PC-9 (cell line): ENCODE data around the gene ABCB10. TPM values are rescaled to one million over a fixed set of nuclear protein-coding genes. Genes with fewer than 3 reads are reported as not detected.
A peak's percentile ranks its signal among the peaks of the same experiment; 100 is the strongest.

Experiments
- BruUV-seq: library from RNA; stranded (reverse); fragments of 400-500 nt; replicated peaks from 2 replicates; lab custom pipeline; 2021; lab: Mats Ljungman, UMichigan
- CTCF ChIA-PET: fragments of 300-600 bp; sonication (Branson Sonifier 250); formaldehyde crosslinking; loops from one replicate; lab custom pipeline; 2022; ENCODE audit warnings: antibody characterized with exemption; lab: Charles Lee
- POLR2A ChIA-PET: fragments of 300-600 bp; sonication (Branson Sonifier 250); formaldehyde crosslinking; loops from one replicate; lab custom pipeline; 2022; ENCODE audit warnings: antibody characterized with exemption; ENCODE audit not compliant: unreplicated experiment; lab: Charles Lee
- DNase-seq, 2 experiments: peaks; one replicate each; pipeline versions ENCODE4 v3.0.0 to v3.0.0-alpha.2; 2015 to 2022; ENCODE audit warnings: mixed read lengths in 1 of 2
- H2AFZ ChIP-seq: fragments of 200-600 bp; sonication (generic); 2 replicates; pipeline ENCODE4 v1.8.1; 2017; ENCODE audit warnings: antibody characterized with exemption
- H3F3A ChIP-seq: fragments of 200-600 bp; sonication (generic); 2 replicates; pipeline ENCODE4 v1.8.1; 2017; ENCODE audit warnings: antibody characterized with exemption, mild to moderate bottlenecking, low read depth; ENCODE audit not compliant: insufficient read depth
- H3K27ac ChIP-seq: fragments of 200-600 bp; sonication (generic); 2 replicates; pipeline ENCODE4 v1.6.1; 2016; ENCODE audit warnings: mixed run types
- H3K27me3 ChIP-seq: fragments of 200-600 bp; sonication (generic); 2 replicates; pipeline ENCODE4 v1.6.1; 2016; ENCODE audit warnings: low read depth, mixed run types; ENCODE audit not compliant: insufficient read depth
- H3K36me3 ChIP-seq: fragments of 200-600 bp; sonication (generic); 2 replicates; pipeline ENCODE4 v1.6.1; 2016; ENCODE audit warnings: low read depth, mixed run types
- H3K4me1 ChIP-seq: fragments of 200-600 bp; sonication (generic); replicated peaks from 2 replicates; pipeline ENCODE4 v1.6.1; 2016; ENCODE audit warnings: mixed run types; ENCODE audit not compliant: insufficient read depth
- H3K4me2 ChIP-seq: fragments of 200-600 bp; sonication (generic); 2 replicates; pipeline ENCODE4 v1.6.1; 2017; ENCODE audit warnings: mixed run types
- H3K4me3 ChIP-seq: fragments of 200-600 bp; sonication (generic); 2 replicates; pipeline ENCODE4 v1.6.1; 2016; ENCODE audit warnings: mixed run types
- H3K79me2 ChIP-seq: fragments of 200-600 bp; sonication (generic); 2 replicates; pipeline ENCODE4 v1.6.1; 2017; ENCODE audit warnings: low read depth, mixed run types
- H3K9me2 ChIP-seq: fragments of 200-600 bp; sonication (generic); 2 replicates; pipeline ENCODE4 v1.8.1; 2017; ENCODE audit warnings: mild to moderate bottlenecking; ENCODE audit not compliant: insufficient read depth
- H3K9me3 ChIP-seq: fragments of 200-600 bp; sonication (generic); 2 replicates; pipeline ENCODE4 v1.8.1; 2016; ENCODE audit warnings: low read depth; ENCODE audit not compliant: insufficient read depth
- H4K20me1 ChIP-seq: fragments of 200-600 bp; sonication (generic); 2 replicates; pipeline ENCODE4 v1.8.1; 2017; ENCODE audit not compliant: insufficient read depth
- CTCF ChIP-seq: fragments of 200-600 bp; sonication (generic); conservative IDR thresholded peaks from 2 replicates; pipeline ENCODE4 v1.6.1; 2017; ENCODE audit warnings: mixed run types, antibody characterized with exemption, mild to moderate bottlenecking, moderate library complexity
- EZH2 ChIP-seq: fragments of 200-600 bp; sonication (generic); IDR thresholded peaks from 2 replicates; pipeline ENCODE4 v1.8.0; 2017; ENCODE audit warnings: antibody characterized with exemption, low read depth
- intact Hi-C: fragments of 100-400 bp; cut with micrococcal nuclease; formaldehyde crosslinking; loops from one replicate; pipeline ENCODE4 v1.10.0; 2022; ENCODE audit not compliant: unreplicated experiment
- total RNA-seq: library from RNA; stranded (reverse); gene quantifications from 2 replicates; pipeline ENCODE4 v1.2.3, GENCODE V29; 2021

The ABCB10 gene
- total RNA-seq, 1 experiment from 2014 or later = 12.1 TPM

GRCh38 chr1:229509576-229509975, 48.9 kb downstream of the ABCB10 start:
- no peak overlapping the region for H3K4me3 ChIP-seq
- DNase-seq = no peak
- H3K9me2 ChIP-seq = no peaks in the 10 kb centered on the region
- no peaks in the 10 kb centered on the region for H3K27me3 ChIP-seq
- no peaks in the 10 kb centered on the region for H4K20me1 ChIP-seq
- no peak for TF ChIP-seq EZH2
- no peak for TF ChIP-seq CTCF
- H3K36me3 ChIP-seq = no peaks in the 10 kb centered on the region
- H3K9me3 ChIP-seq = no peaks in the 10 kb centered on the region
- H3F3A ChIP-seq = no peaks in the 10 kb centered on the region
- peaks cover 23% of the 10 kb centered on the region for H3K79me2 ChIP-seq
- ChIA-PET POLR2A (no interaction called here), CTCF (no interaction called here)
- peaks cover 11% of the 10 kb centered on the region for H3K4me1 ChIP-seq
- peak overlapping the region; percentile 90; the same call in 1 of the 2 replicates for H3K4me2 ChIP-seq
- no TSS peak for BruUV-seq
- H2AFZ ChIP-seq = peak overlapping the region; percentile 89; the same call in 1 of the 2 replicates
- intact Hi-C loops = loop anchor here (5.0 to 10.0 kb wide), 3 partner anchors 48 to 805 kb away; partner anchors contain the start of genes ABCB10 and CCSAP
- H3K27ac ChIP-seq = no peak overlapping the region

GRCh38 chr1:229508823-229509337, 49.6 kb downstream of the ABCB10 start:
- TF ChIP-seq CTCF (no peak), EZH2 (no peak)
- intact Hi-C loops = loop anchor here (1.0 to 10.0 kb wide), 4 partner anchors 48 to 806 kb away; partner anchors contain the start of genes ABCB10, CCSAP, TAF5L and URB2
- Histone ChIP-seq H3F3A (no peaks in the 10 kb centered on the region), H3K4me3 (peak overlapping the region; percentile 74), H4K20me1 (no peaks in the 10 kb centered on the region), H3K27ac (peak overlapping the region; percentile 73), H3K79me2 (peaks cover 26% of the 10 kb centered on the region), H3K9me3 (no peaks in the 10 kb centered on the region), H2AFZ (peak overlapping the region; percentile 89), H3K4me2 (peak overlapping the region; percentile 90), H3K4me1 (peaks cover 11% of the 10 kb centered on the region), H3K9me2 (no peaks in the 10 kb centered on the region), H3K27me3 (no peaks in the 10 kb centered on the region), H3K36me3 (no peaks in the 10 kb centered on the region)
- CTCF ChIA-PET = interaction anchor here (0.5 kb wide), 1 partner anchor 896 kb away, joined by 8 read pairs; no protein-coding TSS in a partner anchor
- DNase-seq = peak in 1 of 2 experiments; percentile 1
- BruUV-seq = TSS peak; percentile 98
- POLR2A ChIA-PET = interaction anchor here (0.6 kb wide), 1 partner anchor 1829 kb away, joined by 3 read pairs; the partner anchor contains the start of gene SPRTN

GRCh38 chr1:229507951-229508822, 50.3 kb downstream of the ABCB10 start, which contains the start of gene NUP133:
NUP133 (minus strand) TSS chr1:229508341; CDS start chr1:229508249, 92 bp downstream.
- POLR2A ChIA-PET = interaction anchor here (0.6 to 0.7 kb wide), 3 partner anchors 30 to 1830 kb away, joined by 3 read pairs; partner anchors contain the start of gene SPRTN
- Histone ChIP-seq H3K4me1 (peaks cover 11% of the 10 kb centered on the region), H3K79me2 (peaks cover 26% of the 10 kb centered on the region), H3K27ac (peak within 1 kb of the TSS; percentile 73), H4K20me1 (no peaks in the 10 kb centered on the region), H3K27me3 (no peaks in the 10 kb centered on the region), H3K4me3 (peak within 1 kb of the TSS; percentile 74), H2AFZ (peak within 1 kb of the TSS; percentile 89), H3K36me3 (no peaks in the 10 kb centered on the region), H3F3A (no peaks in the 10 kb centered on the region), H3K9me2 (no peaks in the 10 kb centered on the region), H3K4me2 (peak within 1 kb of the TSS; percentile 90), H3K9me3 (no peaks in the 10 kb centered on the region)
- intact Hi-C loops = loop anchor here (1.0 to 10.0 kb wide), 4 partner anchors 49 to 807 kb away; partner anchors contain the start of genes ABCB10, CCSAP, TAF5L and URB2
- no TSS peak for BruUV-seq
- no peak for TF ChIP-seq CTCF
- no peak for TF ChIP-seq EZH2
- CTCF ChIA-PET = interaction anchor here (0.5 kb wide), 1 partner anchor 897 kb away, joined by 8 read pairs; no protein-coding TSS in a partner anchor
- DNase-seq = peak; percentile 91 to 95
